Gastroesophageal sphincter (tissue), 4 donors: ENCODE results near the gene BTRC. TPM values are rescaled to one million over a fixed set of nuclear protein-coding genes. Genes with fewer than 3 reads are reported as not detected.
"Not testable (repeated sequence)": the region's sequence is repeated elsewhere in the genome, so short reads cannot be mapped to it uniquely, and the experiment has no call there.

Experiments
- ATAC-seq: fragments of 150-250 bp; one replicate; pipeline ENCODE4 v1.9.1; 2016; ENCODE audit warnings: mild to moderate bottlenecking, moderate library complexity
- H3K27ac ChIP-seq, 4 donors: fragments of 200-600 bp; sonication (generic) in 3 of 4; 1 replicate in 3 of 4; 2 replicates in 1 of 4; pipeline ENCODE4 v1.5.1; 2016 to 2019
- H3K27me3 ChIP-seq: fragments of 200-600 bp; sonication (generic); one replicate; pipeline ENCODE4 v1.5.1; 2019
- H3K36me3 ChIP-seq, 2 donors: fragments of 200-600 bp; sonication (generic); one replicate each; pipeline ENCODE4 v1.5.1; 2019; ENCODE audit warnings: control low read depth in 1 of 2
- H3K4me1 ChIP-seq, 3 donors: fragments of 200-600 bp; sonication (generic); 1 replicate in 2 of 3; 2 replicates in 1 of 3; pipeline ENCODE4 v1.5.1; 2016 to 2019; ENCODE audit warnings: control low read depth in 2 of 3
- H3K4me3 ChIP-seq, 2 donors: fragments of 200-600 bp; sonication (generic); one replicate each; pipeline ENCODE4 v1.5.1; 2019; ENCODE audit warnings: mild to moderate bottlenecking in 1 of 2, moderate library complexity in 1 of 2
- H3K9me3 ChIP-seq, 3 donors: fragments of 200-600 bp; sonication (generic); one replicate each; pipeline ENCODE4 v1.5.1; 2017 to 2019; ENCODE audit warnings: control low read depth in 2 of 3
- CTCF ChIP-seq, 4 experiments: fragments of 200-600 bp in 2 of 4; fragments of 450-650 bp in 2 of 4; sonication (generic) in 1 of 4; IDR thresholded peaks; one replicate each; pipeline ENCODE4 v1.5.1; 2017 to 2019; ENCODE audit warnings: antibody characterized with exemption in 4 of 4, mild to moderate bottlenecking in 2 of 4, moderate library complexity in 2 of 4
- EP300 ChIP-seq: sonication (generic); formaldehyde crosslinking; IDR thresholded peaks from one replicate; pipeline ENCODE4 v1.6.1; 2017; ENCODE audit warnings: antibody characterized with exemption, mild to moderate bottlenecking
- POLR2A ChIP-seq, 2 donors: fragments of 450-650 bp; IDR thresholded peaks; one replicate each; pipeline ENCODE4 v1.6.1; 2017; ENCODE audit warnings: antibody characterized with exemption in 2 of 2, mild to moderate bottlenecking in 2 of 2, moderate library complexity in 1 of 2
- POLR2AphosphoS5 ChIP-seq: sonication (generic); formaldehyde crosslinking; IDR thresholded peaks from one replicate; pipeline ENCODE4 v1.6.1; 2017; ENCODE audit warnings: antibody characterized with exemption
- WGBS, 2 donors: methylation state at CpG; one replicate each; pipeline ENCODE4 v1.1.5; 2018; ENCODE audit warnings: low coverage in 1 of 2; 5-methylcytosine and 5-hydroxymethylcytosine counted together
- total RNA-seq, 4 donors: library from RNA; depleted of rRNA; stranded (reverse); fragments of >200 nt; gene quantifications; one replicate each; pipeline ENCODE4 v1.1.0, GENCODE V29; 2016

Gene BTRC
- total RNA-seq, 4 donors from 2014 or later = 9.0 to 15.6 (median 14.1) TPM

- H3K36me3 ChIP-seq = no peaks in the 10 kb centered on the region
- TF ChIP-seq POLR2AphosphoS5 = no peak
- TF ChIP-seq EP300 = no peak
- no peak for TF ChIP-seq CTCF (IDR thresholded peaks at IDR 0.05)
- TF ChIP-seq POLR2A (IDR thresholded peaks at IDR 0.05) = no peak
- H3K9me3 ChIP-seq = no peaks in the 10 kb centered on the region
- no peak overlapping the region for H3K27ac ChIP-seq
- no peak overlapping the region for H3K4me3 ChIP-seq
- 75 to 100% methylated on average over 2 of the region's 2 CpGs for WGBS, 2 donors
- H3K27me3 ChIP-seq = peaks cover 49% of the 10 kb centered on the region
- no peak for ATAC-seq
- H3K4me1 ChIP-seq = no peaks in the 10 kb centered on the region
Observed at GRCh38 chr10:101323495-101323894, 30.5 kb upstream of the BTRC start.

GRCh38 chr10:101327454-101327853 lies 26.5 kb upstream of the BTRC start:
- not testable (repeated sequence) for H3K4me1 ChIP-seq, H3K27ac ChIP-seq, H3K4me3 ChIP-seq, ATAC-seq, H3K9me3 ChIP-seq, H3K36me3 ChIP-seq
- H3K27me3 ChIP-seq = peaks cover 37% of the 10 kb centered on the region
- 83 to 100% methylated on average over 1 of the region's 1 CpG for WGBS, 2 donors

- 79 to 93% methylated on average over 2 of the region's 3 CpGs for WGBS, 2 donors
- ATAC-seq = no peak
- H3K36me3 ChIP-seq = no peaks in the 10 kb centered on the region
- H3K4me3 ChIP-seq = no peak overlapping the region
- no peak overlapping the region for H3K27ac ChIP-seq
- H3K9me3 ChIP-seq = no peaks in the 10 kb centered on the region
- H3K27me3 ChIP-seq = peaks cover 17% of the 10 kb centered on the region
- TF ChIP-seq CTCF (IDR thresholded peaks at IDR 0.05) (no peak), POLR2A (IDR thresholded peaks at IDR 0.05) (no peak), EP300 (no peak), POLR2AphosphoS5 (no peak)
- H3K4me1 ChIP-seq = no peaks in the 10 kb centered on the region
Observed at GRCh38 chr10:101329341-101330032, 24.5 kb upstream of the BTRC start.

GRCh38 chr10:101330231-101330630 lies 23.7 kb upstream of the BTRC start:
- 79 to 80% methylated on average over 3 to 4 of the region's 4 CpGs for WGBS, 2 donors
- no peak for ATAC-seq
- no peak overlapping the region for H3K27ac ChIP-seq
- H3K4me1 ChIP-seq = no peaks in the 10 kb centered on the region
- no peaks in the 10 kb centered on the region for H3K36me3 ChIP-seq
- H3K4me3 ChIP-seq = no peak overlapping the region
- no peaks in the 10 kb centered on the region for H3K9me3 ChIP-seq
- TF ChIP-seq POLR2A (IDR thresholded peaks at IDR 0.05) (no peak), EP300 (no peak), CTCF (IDR thresholded peaks at IDR 0.05) (no peak), POLR2AphosphoS5 (no peak)
- peaks cover 11% of the 10 kb centered on the region for H3K27me3 ChIP-seq

GRCh38 chr10:101330631-101331225 lies 23.2 kb upstream of the BTRC start:
- no peak for ATAC-seq
- Histone ChIP-seq H3K4me3 (no peak overlapping the region), H3K27ac (no peak overlapping the region), H3K9me3 (no peaks in the 10 kb centered on the region), H3K36me3 (no peaks in the 10 kb centered on the region), H3K27me3 (peaks cover 6% of the 10 kb centered on the region), H3K4me1 (no peaks in the 10 kb centered on the region)
- TF ChIP-seq CTCF (IDR thresholded peaks at IDR 0.05) (no peak), POLR2AphosphoS5 (no peak), EP300 (no peak), POLR2A (IDR thresholded peaks at IDR 0.05) (no peak)
- 39 to 45% methylated on average over 8 to 14 of the region's 14 CpGs for WGBS, 2 donors
